Measurements from ENCODE around the gene CLCA1.

DNA sequence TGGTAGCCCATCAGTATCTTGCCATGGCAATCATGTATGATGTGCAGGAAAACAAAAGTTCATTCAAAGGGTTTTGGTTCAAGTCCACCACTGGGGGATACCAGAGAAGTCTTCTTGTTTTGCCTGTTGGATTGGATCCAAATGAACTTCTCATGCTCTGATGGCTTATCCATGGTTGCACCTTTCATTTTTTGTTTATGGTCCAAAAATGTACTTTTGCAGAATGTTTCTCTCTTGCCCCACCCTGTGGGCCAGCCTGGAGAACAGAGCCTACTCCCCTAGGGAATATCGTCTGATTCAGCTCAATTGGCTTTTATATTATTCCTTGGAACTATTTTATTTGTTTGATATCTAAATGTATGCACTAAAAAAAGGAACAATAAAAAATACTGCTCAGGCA, 20.1 kb upstream of the CLCA1 start:
- TF ChIP-seq, protein P1, sequence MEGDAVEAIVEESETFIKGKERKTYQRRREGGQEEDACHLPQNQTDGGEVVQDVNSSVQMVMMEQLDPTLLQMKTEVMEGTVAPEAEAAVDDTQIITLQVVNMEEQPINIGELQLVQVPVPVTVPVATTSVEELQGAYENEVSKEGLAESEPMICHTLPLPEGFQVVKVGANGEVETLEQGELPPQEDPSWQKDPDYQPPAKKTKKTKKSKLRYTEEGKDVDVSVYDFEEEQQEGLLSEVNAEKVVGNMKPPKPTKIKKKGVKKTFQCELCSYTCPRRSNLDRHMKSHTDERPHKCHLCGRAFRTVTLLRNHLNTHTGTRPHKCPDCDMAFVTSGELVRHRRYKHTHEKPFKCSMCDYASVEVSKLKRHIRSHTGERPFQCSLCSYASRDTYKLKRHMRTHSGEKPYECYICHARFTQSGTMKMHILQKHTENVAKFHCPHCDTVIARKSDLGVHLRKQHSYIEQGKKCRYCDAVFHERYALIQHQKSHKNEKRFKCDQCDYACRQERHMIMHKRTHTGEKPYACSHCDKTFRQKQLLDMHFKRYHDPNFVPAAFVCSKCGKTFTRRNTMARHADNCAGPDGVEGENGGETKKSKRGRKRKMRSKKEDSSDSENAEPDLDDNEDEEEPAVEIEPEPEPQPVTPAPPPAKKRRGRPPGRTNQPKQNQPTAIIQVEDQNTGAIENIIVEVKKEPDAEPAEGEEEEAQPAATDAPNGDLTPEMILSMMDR (IDR thresholded peaks at IDR 0.05) = no peak
- no peak for TF ChIP-seq POLR2A (IDR thresholded peaks at IDR 0.05)

Data from esophagus squamous epithelium (tissue), 4 donors.